ENCODE results near the gene CTCFL. TPM values are rescaled to one million over a fixed set of nuclear protein-coding genes. Genes with fewer than 3 reads are reported as not detected.

The CTCFL gene
- total RNA-seq, 3 donors from 2014 or later (not counting 1 experiment from before 2014, with no cell fraction given) = not detected

GRCh38 chr20:57555457-57556184 is 30.7 kb upstream of the CTCFL start:
- H3K4me3 Mint-ChIP-seq = no peak overlapping the region
- peaks cover 14 to 34% of the 10 kb centered on the region in 2 donors for H3K27me3 Mint-ChIP-seq (ENCODE audit: low read depth in 2 of 2)
- no peak for DNase-seq
- H3K36me3 ChIP-seq (ENCODE audit: control insufficient read depth, insufficient read depth, low read length) = no peaks in the 10 kb centered on the region
- H3K9me3 ChIP-seq (ENCODE audit: control insufficient read depth, insufficient read depth, low read length) = no peaks in the 10 kb centered on the region
- H3K4me1 ChIP-seq (ENCODE audit: control insufficient read depth, insufficient read depth, low read length) = no peaks in the 10 kb centered on the region
- no peak for ATAC-seq
- TF ChIP-seq CTCF (IDR thresholded peaks at IDR 0.05) = no peak
- H3K4me3 ChIP-seq (ENCODE audit: low read length) = no peak overlapping the region
- H3K4me1 Mint-ChIP-seq = no peaks in the 10 kb centered on the region
- H3K27ac Mint-ChIP-seq = no peak overlapping the region
- H3K9me3 Mint-ChIP-seq = no peaks in the 10 kb centered on the region
- no peaks in the 10 kb centered on the region for H3K27me3 ChIP-seq (ENCODE audit: control insufficient read depth, insufficient read depth, low read length)
- 62% methylated on average over 11 of the region's 11 CpGs for WGBS (ENCODE audit: insufficient coverage)
- H3K36me3 Mint-ChIP-seq = no peaks in the 10 kb centered on the region
- intact Hi-C loops (cut with micrococcal nuclease) = no loop called here
- no peak overlapping the region for H3K27ac ChIP-seq (ENCODE audit: low read length)

DNA sequence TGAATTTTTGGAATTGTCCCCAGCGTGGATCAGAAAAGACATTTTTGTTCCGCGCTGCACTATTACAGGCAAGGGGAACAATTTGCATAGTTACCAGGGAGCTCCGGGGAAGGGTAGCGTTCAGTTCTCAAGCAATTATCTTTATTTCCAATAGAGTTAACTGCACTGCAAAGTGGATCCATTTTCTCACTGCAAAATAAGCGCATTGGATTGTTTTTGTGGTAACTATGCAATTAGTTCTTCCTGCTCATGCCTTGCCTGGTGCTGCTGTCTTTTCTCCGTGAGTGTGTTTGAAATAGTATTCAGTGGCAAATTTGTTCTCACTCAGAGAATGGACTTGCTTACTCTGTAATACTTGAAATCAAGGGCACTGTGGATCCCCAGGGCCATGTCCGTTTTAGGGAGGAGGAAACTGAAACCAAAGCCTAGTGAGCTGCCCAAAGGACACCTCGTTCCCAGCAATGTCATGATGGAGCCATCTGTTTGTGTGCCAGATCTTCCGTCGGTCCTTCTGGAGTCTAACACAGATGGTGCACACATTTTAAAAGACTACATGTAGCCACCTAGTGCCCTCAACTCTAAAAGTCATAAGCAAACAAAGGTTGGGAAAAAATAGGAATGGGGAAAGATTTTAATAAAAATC is 28.6 kb upstream of the CTCFL start:
- H3K9me3 ChIP-seq (ENCODE audit: control insufficient read depth, insufficient read depth, low read length) = no peaks in the 10 kb centered on the region
- no peaks in the 10 kb centered on the region for H3K27me3 ChIP-seq (ENCODE audit: control insufficient read depth, insufficient read depth, low read length)
- Mint-ChIP-seq H3K4me3 (no peak overlapping the region), H3K36me3 (no peaks in the 10 kb centered on the region), H3K4me1 (no peaks in the 10 kb centered on the region), H3K27ac (no peak overlapping the region), H3K27me3 (ENCODE audit: low read depth in 2 of 2) (peaks cover 8 to 33% of the 10 kb centered on the region in 2 donors), H3K9me3 (no peaks in the 10 kb centered on the region)
- no peak overlapping the region for H3K27ac ChIP-seq (ENCODE audit: low read length)
- H3K4me3 ChIP-seq (ENCODE audit: low read length) = no peak overlapping the region
- no peaks in the 10 kb centered on the region for H3K4me1 ChIP-seq (ENCODE audit: control insufficient read depth, insufficient read depth, low read length)
- DNase-seq (no peak), ATAC-seq (no peak)
- TF ChIP-seq CTCF (IDR thresholded peaks at IDR 0.05) = no peak
- WGBS (ENCODE audit: insufficient coverage) = 87% methylated on average over 11 of the region's 11 CpGs
- no peaks in the 10 kb centered on the region for H3K36me3 ChIP-seq (ENCODE audit: control insufficient read depth, insufficient read depth, low read length)
- intact Hi-C loops (cut with micrococcal nuclease) = no loop called here

GRCh38 chr20:57552471-57552870 is 27.5 kb upstream of the CTCFL start:
- Mint-ChIP-seq H3K27ac (no peak overlapping the region), H3K36me3 (no peaks in the 10 kb centered on the region), H3K4me1 (no peaks in the 10 kb centered on the region), H3K9me3 (no peaks in the 10 kb centered on the region), H3K27me3 (ENCODE audit: low read depth in 2 of 2) (peaks cover 12 to 30% of the 10 kb centered on the region in 2 donors), H3K4me3 (no peak overlapping the region)
- H3K27me3 ChIP-seq (ENCODE audit: control insufficient read depth, insufficient read depth, low read length) = no peaks in the 10 kb centered on the region
- H3K4me1 ChIP-seq (ENCODE audit: control insufficient read depth, insufficient read depth, low read length) = no peaks in the 10 kb centered on the region
- H3K4me3 ChIP-seq (ENCODE audit: low read length) = no peak overlapping the region
- no peak overlapping the region for H3K27ac ChIP-seq (ENCODE audit: low read length)
- 92% methylated on average over 6 of the region's 6 CpGs for WGBS (ENCODE audit: insufficient coverage)
- no peaks in the 10 kb centered on the region for H3K9me3 ChIP-seq (ENCODE audit: control insufficient read depth, insufficient read depth, low read length)
- intact Hi-C loops (cut with micrococcal nuclease) = no loop called here
- no peaks in the 10 kb centered on the region for H3K36me3 ChIP-seq (ENCODE audit: control insufficient read depth, insufficient read depth, low read length)
- no peak for DNase-seq
- no peak for TF ChIP-seq CTCF (IDR thresholded peaks at IDR 0.05)
- no peak for ATAC-seq

All from natural killer cell (primary cell).